HG03139 (cell line): Measurements from ENCODE around the gene AGAP1.

Source experiments
- ATAC-seq: cut with Tn5 transposase; IDR thresholded peaks from one replicate; pipeline ENCODE4 v1.9.1; 2021; ENCODE audit not compliant: unreplicated experiment

AGAP1 gene

DNA sequence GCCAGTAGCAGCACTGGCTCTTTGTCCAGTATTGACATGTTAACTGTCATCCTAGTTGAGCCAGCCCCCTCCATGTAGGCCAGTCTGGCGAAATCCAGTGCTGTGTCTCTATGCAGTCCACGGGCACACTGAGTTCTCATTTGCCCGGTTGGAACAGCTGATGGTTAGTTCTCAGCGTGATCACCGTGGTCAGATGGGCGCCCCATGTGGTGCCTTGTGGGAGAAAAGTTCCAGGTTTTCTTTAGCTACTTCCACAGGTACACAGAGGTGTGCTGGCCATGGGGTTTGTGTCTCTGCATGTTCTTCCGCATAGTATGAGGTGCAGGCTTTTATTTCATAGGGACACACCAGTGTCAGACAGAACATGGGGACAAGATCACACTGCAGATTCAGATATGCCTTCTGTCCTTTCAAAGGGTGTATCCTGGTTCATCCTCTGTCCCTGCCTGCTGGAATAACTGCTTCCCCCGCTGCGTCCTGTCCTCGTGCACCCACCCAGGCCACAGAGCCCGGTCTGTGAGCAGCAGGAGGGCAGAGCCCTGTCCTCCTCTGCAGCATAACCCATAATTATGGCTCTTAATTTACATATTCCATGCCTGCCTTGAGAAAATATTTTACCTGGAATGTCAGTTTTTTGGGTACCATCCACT is 340.3 kb downstream of the AGAP1 start:
- ATAC-seq = no peak

DNA sequence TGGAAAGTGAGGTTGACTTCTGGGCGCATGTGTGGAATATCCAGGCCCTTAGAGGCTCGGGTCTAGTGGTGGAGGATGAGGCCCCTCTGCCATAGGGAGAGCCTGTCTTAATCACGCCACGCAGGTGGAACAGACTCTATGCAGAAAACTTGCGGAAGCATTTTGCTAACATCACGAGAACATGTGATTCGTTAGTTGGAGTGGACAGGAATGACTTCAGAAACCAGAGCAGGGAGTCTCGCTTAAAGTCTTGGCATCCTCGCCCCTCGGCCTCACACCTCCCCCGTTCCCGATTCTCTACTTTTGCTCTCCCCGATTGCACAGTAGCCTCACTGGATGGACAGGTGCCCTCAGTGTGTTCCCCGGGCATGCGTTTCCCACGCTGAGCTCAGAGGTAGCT is 340.9 kb downstream of the AGAP1 start:
- ATAC-seq = no peak

DNA sequence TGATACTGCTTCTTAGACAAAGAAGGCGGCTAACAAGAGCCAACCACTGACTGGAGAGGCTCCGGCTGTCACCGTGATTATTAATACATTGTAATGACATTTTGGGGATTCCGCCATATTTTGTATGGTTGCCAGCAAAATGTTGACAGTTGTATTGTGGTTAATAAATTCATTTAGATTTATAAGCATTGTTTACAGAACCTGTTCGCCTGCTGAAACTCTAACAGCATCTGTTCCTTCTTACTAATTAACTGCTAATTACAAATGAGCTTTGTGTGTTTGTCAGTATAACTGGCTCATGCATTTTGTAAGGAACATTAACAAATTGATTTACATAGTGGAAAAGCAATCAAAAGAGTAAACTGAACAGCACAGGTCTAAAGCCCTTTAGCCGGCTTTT is 342.0 kb downstream of the AGAP1 start:
- ATAC-seq = no peak

DNA sequence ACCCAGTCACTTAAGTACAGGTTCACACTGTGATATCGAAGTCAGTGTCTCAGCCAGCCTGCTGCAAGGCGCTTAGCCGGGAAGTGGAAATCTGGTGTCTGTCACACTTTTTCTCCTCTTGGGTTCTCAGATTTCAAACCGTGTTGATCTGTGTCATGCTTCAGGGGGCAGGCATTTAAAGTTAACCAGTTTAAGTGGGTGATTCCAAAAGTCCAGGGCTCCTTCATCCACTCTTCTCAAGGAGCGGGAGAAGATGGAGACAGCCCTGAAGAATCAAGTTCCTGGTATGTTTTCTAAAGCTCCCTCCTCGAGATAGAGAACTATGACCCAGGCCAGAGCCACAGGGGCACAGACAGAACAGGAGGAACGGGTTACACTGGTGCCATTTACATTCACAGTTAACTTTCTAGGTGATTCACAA is 342.7 kb downstream of the AGAP1 start:
- no peak for ATAC-seq

DNA sequence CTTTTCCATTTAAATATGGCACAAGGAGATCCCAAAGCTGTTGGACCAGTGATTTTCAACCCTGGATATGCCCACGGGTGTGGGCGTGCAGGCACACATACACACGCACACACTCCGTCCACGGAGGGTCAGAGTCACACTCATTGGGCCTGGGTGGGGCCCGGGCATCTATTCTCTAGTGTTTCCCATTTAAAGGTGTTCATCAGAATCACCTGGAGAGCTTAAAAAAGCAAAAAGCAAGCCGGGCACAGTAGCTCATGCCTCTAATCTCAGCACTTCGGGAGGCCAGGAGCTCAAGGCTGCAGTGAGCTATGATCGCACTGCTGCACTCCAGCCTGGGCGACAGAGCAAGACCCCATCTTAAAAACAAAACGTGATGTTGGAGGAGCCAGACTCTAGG is 345.4 kb downstream of the AGAP1 start:
- no peak for ATAC-seq

DNA sequence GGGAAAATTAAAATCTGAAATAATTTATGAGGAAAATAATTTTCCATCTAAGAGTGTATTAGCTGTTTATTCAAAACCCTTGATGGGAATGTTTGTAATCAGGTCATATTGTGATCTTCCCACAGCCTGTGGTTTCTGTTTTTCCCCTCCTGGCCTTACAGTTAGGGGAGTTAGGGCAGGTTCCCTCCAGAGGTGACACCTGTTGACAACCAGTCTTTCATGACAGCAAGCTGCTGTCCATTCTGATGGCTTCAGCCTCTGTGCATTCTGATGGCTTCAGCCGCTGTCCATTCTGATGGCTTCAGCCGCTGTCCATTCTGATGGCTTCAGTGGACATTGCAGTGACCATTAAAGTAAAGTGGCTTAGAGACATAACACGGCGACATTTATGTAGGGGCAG is 346.1 kb downstream of the AGAP1 start:
- ATAC-seq = no peak

DNA sequence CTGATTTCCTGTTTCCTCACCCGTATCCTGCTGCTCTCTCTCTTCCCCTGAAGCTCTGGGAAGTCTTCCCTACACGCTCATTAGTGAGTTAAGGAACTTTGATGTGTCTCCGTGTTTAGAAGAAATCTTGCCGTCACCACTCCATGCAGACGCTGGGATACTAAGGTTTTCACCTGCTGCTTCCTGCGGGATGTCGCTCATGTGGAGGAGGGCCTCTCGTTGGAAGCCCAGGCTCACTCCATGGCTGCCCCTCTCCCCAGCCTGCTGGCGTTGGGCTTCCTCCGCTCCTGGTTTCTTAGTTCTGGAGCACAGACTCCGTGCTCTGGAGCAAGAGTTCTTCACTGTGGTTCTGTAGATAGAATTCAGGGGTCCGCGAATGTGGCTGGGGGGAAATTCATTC is 348.0 kb downstream of the AGAP1 start:
- no peak for ATAC-seq

DNA sequence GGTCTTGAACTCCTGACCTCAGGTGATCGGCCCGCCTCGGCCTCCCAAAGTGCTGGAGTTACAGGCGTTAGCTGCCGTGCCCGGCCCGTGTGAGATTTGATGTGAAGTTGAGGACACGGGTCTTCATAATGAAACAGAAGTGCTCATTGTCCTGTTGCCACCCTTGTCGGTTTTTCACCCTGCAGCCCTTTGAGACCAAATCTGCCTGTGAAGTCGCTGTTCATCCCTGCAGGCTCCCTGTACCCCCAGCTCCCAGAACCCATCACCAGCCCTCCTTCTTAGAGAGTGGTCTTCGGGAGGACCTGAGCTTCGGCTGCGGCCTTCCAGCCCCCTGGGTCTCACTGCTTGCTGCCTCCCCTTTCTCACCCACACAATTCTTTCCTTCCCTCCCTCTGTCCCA is 349.1 kb downstream of the AGAP1 start:
- no peak for ATAC-seq

DNA sequence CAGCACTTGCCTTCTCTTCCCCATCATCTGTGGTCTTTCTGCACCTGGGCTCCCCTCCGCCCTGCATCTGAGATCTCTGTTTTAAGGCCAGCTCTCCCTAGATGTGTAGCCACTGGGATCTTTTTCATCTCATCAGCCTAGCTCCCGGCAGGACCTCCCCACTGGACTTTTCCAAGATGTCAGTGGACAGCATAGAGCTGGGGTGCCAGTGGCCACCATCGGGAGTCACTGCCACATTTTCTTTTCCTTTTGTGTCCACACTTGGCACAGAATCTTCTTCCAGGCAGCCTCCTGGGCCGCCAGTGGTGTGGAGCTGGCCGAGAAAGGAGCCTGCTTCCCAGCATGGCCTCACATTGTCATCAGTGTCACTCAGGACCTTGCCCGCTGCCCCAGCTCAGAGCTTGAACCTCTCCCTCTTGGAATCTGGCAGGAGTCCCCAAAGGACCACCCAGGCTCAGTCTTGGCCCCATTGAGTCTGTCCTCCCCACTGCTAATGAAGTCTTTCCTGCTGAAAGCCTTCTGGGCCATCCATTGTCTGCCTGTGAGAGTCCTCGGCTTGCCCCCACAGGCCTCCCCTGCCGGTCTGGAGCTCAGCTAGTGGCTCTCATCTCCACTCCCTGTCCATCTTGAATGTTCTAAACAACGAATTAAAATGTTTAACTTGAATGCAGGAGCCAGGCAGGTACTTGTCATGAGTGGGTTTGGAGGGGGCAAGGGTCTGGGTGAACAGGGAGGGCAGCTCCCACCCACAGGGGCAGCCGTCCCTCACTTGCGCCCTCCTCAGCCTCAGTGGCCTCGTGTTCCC is 349.9 kb downstream of the AGAP1 start:
- no peak for ATAC-seq

DNA sequence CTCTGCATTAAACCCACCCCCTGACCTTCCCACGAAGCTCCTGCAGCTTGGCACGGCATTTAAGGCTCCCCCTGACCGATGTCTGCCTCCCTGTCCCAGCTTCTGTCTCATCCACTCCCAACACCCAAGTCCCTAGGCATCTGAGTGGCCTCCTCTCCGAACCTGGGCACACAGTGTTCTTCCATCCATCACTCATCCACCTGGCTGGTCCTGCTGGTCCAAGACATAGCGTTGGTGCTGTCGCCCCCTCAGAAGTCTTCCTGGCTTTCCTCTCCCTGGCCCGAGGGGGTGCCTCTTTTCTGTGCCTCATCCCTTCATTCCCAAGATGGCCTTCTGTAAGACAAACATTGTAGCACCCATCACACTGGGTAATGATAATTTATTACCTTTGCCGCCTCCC is 350.7 kb downstream of the AGAP1 start:
- ATAC-seq = no peak

DNA sequence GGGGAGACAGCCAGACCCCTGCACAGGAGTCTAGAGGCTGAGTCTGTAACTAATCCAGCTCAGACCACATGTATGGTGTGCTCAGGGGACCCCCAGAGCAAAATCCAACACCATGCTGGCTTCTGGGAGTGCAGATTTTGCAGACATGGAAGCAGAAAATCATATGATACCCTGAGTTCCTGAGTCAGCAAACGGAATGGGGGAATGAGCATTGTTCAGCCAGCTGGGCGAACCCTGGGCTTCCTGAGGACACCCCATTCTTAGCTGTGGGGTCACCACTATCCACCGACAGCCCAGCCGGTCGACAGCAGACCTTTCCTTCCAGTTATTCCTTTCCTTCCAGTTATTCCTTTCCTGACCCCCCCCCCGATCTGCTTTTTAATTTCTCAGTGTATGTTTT is 351.4 kb downstream of the AGAP1 start:
- no peak for ATAC-seq

DNA sequence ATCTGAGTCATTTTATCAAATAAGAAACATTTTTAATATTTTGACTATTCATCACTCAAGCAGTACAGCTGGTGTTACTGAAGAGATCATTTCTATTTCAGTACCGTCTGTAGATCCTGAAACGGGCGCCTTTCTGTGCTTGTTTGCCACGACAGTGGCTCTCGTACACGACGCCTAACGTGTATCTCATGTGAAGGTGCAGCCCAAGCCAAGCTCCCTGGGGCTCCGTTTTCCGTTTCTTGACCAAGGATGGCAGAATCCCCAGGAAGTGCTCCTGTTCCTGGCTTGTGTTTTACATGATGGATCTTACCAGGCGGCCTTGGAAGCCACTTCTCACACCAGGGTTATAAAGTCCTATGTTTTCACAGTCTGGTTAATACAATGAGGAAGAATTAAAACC is 353.7 kb downstream of the AGAP1 start:
- ATAC-seq = no peak

DNA sequence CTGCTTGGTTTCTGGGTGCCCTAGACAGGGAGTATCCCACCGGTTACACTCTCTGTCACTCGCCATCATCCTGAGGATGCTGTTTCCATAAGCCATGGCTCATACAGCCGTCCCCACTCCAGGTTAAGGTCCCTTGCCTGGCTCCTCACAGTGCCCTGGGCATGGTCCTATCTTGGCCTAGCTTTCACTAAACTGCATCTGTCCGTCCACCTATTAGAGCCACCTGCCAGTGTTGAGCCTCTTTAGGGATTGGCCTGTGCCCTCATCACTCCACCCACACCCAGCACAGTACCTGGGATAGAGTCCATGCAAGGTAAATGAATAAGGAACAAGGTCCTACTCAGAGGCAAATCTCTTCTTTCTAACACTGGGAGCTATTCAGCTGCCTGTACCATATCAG is 354.2 kb downstream of the AGAP1 start:
- no peak for ATAC-seq

DNA sequence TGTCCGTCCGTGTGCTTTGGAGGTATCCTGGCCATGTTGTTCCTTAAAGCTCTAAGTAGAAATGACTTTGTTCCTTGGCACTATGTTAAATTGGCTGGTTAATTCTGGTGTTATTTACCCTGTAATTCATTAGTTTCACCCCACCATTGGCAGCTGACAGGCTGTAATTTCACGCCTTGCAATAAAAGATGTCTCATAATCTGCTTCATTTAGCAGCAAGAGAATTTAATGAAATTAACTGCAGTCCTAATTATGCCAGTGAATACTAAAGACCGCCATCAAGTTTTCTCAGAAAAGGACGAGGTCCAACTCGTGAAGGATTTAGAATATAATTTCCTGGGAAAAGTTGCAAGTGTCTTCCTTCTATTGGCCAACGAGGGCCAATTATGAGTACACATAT is 355.1 kb downstream of the AGAP1 start:
- no peak for ATAC-seq

DNA sequence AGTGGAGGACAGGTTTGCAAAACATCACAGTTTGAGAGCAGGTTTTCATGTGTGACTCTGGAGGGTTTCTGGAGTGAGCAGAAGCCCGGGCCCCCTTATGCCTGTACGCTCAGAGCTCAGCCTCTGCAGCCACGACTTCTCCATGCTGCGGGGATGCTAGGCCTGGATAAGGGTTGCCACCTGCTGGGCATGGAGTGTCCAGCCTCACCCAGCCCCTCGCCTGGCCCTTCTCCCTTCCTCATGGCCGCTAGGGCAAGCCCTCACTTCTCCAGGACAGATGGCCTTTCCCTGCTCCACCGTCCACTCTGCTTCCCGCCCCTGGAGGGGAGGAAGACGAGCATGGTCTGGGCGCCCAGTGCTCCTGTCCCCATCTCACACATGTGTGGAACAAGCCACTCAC is 355.6 kb downstream of the AGAP1 start:
- no peak for ATAC-seq

DNA sequence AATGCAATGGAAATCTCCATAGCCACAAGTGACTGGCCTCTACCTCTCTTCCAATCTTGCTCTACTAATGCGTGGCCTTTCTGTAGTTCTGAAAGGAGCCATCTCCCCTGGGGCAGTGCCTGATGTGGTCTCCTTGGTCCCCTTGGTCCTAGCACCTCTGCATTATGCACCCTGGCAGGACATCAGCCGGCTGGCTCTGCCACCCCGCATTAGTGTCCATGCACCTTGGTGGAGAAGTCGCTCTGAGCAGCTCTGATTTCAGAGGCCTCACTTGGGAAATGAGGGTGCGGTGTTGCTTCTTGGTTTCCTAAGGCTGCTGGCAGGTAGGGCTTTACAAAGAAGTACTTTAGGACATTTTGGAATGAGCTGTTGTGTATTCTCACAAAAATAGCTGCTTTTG is 356.4 kb downstream of the AGAP1 start:
- ATAC-seq = no peak

DNA sequence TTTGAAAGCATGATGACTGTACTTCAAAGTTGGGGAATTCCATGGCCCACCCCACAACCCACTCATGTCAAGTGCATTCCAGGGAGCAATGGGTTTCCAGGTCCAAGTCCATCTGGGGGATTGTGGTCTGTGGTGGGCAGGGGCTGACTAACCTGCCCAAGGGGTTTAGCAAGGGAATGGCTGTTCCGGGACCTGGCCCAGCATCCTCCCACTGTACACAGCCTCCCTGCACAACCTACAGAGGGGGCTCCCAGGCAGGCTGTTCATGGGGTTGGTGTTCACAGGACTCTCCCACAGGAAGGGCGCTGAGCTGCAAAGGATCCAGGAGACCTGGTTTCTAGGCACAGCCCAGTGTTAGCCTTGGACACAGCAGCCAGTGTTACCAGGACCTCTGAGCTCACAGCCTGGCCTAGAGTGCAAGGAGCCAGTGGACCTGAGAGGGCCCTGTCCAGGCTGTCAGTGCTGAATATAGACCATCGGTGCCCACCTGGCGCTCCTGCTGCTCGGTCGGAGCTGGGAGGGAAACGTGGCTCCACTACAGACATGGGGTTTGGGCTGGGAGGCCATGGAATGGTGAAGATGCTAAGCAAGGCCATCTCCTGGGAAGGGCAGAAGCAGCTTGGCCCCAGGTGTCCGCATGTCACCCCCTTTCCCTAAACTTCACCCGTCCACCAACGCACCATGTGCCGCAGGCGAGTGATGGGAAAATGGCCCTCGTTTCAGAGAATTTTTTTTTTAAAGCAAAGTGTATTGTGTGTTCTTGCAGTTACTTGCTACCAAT is 357.1 kb downstream of the AGAP1 start:
- no peak for ATAC-seq

DNA sequence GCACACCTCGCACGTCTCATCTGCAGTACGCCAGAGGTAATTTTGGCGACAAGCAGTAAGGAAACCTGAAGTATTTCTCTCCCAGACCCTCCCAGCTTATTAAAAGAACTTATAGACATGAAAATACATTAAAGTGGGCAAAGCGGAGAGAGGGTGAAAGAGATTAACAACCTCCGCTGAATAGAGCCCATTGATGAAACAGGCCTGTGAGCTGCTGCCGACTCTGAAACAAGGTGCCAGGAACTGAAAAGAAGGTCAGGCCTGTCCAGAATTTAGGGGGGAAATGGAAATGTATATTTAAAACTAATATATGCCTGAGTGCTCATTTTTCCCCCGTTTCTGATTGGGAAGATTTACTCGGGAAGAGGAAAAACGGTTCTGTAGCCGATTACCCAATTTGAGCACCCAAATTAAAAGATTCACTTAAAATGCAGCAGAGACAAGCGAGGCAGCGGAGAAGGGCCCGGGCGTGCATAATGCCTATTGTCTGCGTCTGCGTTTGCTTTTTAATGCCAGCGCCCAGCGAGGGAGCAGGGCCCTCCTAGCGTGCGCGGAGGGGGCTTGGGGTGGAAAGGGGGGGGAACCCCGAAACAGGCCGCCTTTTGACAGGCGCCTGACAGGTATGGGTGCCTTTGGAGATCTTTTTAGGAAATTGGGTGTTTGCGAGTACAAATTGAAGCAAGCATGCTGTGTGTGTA is 358.1 kb downstream of the AGAP1 start:
- no peak for ATAC-seq

DNA sequence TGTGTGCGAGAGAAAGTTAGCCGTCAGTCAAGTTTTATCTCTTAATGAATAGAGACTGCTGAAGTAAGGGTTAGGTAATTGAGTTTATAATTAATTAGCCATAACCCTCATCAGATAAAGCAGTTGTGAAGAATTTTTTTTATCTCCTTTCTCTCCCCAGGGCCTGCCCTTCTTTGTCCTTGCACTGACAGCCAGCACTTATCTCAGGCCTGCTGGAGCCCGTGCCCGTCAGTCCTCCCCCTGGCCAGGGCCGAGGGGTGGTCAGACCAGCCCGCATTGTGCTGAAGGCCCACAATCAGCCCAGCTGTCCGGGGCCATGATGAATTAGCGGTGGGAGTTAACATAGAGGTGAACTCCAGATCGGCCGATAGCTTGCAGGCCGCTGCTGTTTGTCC is 358.7 kb downstream of the AGAP1 start:
- no peak for ATAC-seq

DNA sequence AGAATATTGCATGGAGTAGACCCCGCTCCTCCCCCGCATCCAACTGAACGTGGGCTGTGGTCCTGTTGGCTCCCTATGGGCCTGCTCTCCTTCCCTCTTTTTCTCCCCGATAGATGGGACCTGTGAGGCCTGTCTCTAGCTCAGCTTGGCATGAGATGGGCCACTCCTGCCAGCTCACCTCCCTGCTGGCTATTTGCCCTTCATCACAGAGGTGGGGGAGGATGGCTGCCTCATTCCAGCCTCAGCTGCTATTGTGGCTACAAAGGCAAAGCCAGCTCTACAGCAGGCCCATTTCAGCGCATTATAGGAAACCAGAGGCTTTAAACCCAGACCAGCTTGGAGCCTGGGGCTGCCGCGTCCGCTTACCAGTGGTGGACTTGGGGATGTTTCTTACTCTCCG is 360.4 kb downstream of the AGAP1 start:
- ATAC-seq = no peak

DNA sequence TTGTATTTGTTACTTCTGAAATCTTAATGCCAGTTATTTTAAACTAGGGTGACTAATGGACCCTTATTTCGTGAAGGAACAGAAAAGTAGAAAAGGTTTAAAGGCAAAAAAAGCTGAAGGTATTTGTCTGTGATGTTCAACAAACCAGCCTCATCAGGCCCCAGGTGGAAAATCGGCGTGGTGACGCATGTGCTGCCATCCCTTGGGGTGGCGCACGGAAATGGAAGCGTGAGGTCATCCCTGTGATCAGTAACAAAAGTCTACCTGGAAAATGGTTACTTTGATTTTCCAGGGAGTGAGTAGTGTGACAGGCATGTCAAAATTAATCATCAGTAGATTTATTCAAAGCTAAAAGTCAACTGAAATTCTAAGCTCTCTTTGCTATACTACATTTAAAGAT is 361.2 kb downstream of the AGAP1 start:
- ATAC-seq = no peak
